OCI-LY3 (cell line): ENCODE results near the gene SYPL2.

Experiments
- EZH2phosphoT487 ChIP-seq: fragments of 200-600 bp; shearing (Covaris generic); IDR thresholded peaks from 2 replicates; pipeline ENCODE4 v1.6.1; 2018; ENCODE audit warnings: antibody characterized with exemption, mixed run types, low read depth
- TF ChIP-seq, protein P1 (sequence below): fragments of 200-600, 300-600 bp; sonication (generic); IDR thresholded peaks from 2 replicates; pipeline ENCODE4 v1.5.1; 2014; ENCODE audit warnings: antibody characterized with exemption, low read length, low read depth

DNA sequence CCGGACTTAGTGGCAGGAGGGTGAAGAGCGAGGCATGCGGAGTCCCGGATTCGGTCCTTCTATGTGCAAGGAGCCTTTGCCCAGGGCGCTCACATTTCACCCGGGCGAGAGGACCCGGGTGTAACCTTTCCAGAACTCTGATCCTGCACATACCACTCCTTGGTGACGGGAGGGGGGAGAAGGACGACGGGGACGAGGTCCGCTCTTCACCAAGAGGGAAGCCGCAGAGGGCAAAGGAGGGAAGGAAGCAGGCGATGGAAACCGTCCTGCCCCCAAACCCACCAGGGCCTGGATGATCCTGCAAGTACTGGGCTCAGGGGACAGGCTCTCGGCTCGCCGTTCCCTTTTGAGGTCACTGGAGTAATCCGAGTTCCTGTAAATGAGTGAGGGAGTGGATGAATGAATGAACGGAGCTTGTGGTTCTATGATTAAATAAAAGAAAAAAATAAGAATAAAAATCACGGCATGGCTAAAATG lies 993 bp downstream of the SYPL2 start:
- TF ChIP-seq, protein P1, sequence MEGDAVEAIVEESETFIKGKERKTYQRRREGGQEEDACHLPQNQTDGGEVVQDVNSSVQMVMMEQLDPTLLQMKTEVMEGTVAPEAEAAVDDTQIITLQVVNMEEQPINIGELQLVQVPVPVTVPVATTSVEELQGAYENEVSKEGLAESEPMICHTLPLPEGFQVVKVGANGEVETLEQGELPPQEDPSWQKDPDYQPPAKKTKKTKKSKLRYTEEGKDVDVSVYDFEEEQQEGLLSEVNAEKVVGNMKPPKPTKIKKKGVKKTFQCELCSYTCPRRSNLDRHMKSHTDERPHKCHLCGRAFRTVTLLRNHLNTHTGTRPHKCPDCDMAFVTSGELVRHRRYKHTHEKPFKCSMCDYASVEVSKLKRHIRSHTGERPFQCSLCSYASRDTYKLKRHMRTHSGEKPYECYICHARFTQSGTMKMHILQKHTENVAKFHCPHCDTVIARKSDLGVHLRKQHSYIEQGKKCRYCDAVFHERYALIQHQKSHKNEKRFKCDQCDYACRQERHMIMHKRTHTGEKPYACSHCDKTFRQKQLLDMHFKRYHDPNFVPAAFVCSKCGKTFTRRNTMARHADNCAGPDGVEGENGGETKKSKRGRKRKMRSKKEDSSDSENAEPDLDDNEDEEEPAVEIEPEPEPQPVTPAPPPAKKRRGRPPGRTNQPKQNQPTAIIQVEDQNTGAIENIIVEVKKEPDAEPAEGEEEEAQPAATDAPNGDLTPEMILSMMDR: no peak
- TF ChIP-seq EZH2phosphoT487: no peak
